ENCODE data around the gene PLAAT5. TPM values are rescaled to one million over a fixed set of nuclear protein-coding genes. Genes with fewer than 3 reads are reported as not detected.
"Not testable (repeated sequence)": the region's sequence is repeated elsewhere in the genome, so short reads cannot be mapped to it uniquely, and the experiment has no call there.

PLAAT5 gene
- total and polyA plus RNA-seq, 8 donors: 0.49 to 4.6 (median 1.1) TPM

DNA sequence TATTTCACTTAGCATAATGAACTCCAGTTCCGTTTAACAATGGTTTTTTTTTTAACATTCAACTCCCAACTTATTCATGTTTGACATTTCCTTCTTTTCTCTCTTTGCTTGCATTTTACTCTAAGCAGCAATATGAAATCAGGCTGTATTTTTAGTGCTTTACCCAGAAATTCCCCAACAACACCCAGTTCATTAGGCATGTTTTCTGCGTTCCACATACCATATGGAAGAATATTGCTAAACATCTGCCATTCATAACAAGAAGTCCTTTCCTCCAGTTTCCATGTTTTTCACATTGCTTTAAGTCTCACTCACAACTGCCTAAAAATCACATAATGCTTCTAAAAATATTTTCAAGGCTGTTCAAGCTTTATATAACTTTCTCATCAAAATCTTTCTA is 45.8 kb downstream of the PLAAT5 start:
- Histone ChIP-seq H3K27ac (no peak overlapping the region), H3K4me3 (no peak overlapping the region), H3K27me3 (no peaks in the 10 kb centered on the region), H3K9me3 (no peaks in the 10 kb centered on the region), H3K4me1 (no peaks in the 10 kb centered on the region), H3K36me3 (no peaks in the 10 kb centered on the region)
- no peak for DNase-seq
- no peak for ATAC-seq
- TF ChIP-seq, protein P1, sequence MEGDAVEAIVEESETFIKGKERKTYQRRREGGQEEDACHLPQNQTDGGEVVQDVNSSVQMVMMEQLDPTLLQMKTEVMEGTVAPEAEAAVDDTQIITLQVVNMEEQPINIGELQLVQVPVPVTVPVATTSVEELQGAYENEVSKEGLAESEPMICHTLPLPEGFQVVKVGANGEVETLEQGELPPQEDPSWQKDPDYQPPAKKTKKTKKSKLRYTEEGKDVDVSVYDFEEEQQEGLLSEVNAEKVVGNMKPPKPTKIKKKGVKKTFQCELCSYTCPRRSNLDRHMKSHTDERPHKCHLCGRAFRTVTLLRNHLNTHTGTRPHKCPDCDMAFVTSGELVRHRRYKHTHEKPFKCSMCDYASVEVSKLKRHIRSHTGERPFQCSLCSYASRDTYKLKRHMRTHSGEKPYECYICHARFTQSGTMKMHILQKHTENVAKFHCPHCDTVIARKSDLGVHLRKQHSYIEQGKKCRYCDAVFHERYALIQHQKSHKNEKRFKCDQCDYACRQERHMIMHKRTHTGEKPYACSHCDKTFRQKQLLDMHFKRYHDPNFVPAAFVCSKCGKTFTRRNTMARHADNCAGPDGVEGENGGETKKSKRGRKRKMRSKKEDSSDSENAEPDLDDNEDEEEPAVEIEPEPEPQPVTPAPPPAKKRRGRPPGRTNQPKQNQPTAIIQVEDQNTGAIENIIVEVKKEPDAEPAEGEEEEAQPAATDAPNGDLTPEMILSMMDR (IDR thresholded peaks at IDR 0.05): no peak
- intact Hi-C loops (cut with DNase I): no loop called here

DNA sequence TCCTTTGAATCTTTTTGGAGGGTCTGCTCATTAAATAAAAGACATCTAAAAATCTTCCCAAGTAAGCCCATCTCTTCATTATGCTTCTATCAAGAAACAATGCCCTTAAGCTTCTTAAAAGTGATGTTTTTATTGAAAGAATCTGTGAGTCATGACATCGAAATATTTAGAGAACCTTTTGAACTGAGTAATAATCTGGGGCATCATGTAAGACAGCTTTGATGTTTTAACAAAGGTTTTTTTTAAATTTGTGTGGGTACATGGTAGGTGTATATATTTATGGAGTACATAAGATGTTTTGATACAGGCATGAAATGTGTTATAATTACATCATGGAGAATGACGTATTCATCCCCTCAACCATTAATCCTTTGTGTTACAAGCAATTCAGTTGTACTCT is 46.8 kb downstream of the PLAAT5 start:
- Histone ChIP-seq H3K27ac (no peak overlapping the region), H3K4me3 (no peak overlapping the region), H3K9me3 (no peaks in the 10 kb centered on the region), H3K27me3 (no peaks in the 10 kb centered on the region), H3K36me3 (no peaks in the 10 kb centered on the region), H3K4me1 (no peaks in the 10 kb centered on the region)
- ATAC-seq (no peak), DNase-seq (no peak)
- intact Hi-C loops (cut with DNase I): no loop called here
- TF ChIP-seq, protein P1 (IDR thresholded peaks at IDR 0.05): no peak

DNA sequence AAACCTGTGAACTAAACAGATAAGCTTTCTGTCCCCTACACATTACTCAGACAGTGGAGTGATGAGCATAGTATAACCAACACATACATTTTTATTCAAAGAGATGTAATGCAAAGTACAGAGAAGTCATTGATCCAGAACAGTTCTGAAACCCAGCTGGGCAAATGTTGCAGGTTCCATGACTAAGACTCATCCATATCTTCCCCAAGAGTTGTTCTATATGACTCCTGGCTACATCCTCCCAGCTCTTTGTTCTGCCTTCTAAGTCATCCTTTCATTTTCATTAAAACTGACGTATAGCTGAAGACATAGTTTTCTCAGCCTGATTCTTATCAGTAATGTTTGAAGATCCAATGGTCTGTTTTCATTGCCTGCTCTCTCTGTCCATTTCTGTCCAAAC is 47.3 kb downstream of the PLAAT5 start:
- Histone ChIP-seq H3K9me3 (no peaks in the 10 kb centered on the region), H3K36me3 (no peaks in the 10 kb centered on the region), H3K4me1 (no peaks in the 10 kb centered on the region), H3K27me3 (no peaks in the 10 kb centered on the region), H3K27ac (no peak overlapping the region), H3K4me3 (no peak overlapping the region)
- intact Hi-C loops (cut with DNase I): no loop called here
- TF ChIP-seq, protein P1 (IDR thresholded peaks at IDR 0.05): no peak
- DNase-seq (no peak), ATAC-seq (no peak)

DNA sequence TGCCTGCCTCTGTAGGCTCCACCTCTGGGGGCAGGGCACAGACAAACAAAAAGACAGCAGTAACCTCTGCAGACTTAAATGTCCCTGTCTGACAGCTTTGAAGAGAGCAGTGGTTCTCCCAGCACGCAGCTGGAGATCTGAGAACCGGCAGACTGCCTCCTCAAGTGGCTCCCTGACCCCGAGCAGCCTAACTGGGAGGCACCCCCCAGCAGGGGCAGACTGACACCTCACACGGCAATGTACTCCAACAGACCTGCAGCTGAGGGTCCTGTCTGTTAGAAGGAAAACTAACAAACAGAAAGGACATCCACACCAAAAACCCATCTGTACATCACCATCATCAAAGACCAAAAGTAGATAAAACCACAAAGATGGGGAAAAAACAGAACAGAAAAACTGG is 55.1 kb downstream of the PLAAT5 start:
- H3K36me3 ChIP-seq; H3K4me3 ChIP-seq; H3K9me3 ChIP-seq; intact Hi-C loops (cut with DNase I); H3K4me1 ChIP-seq; H3K27ac ChIP-seq; ATAC-seq; H3K27me3 ChIP-seq; DNase-seq: not testable (repeated sequence)

DNA sequence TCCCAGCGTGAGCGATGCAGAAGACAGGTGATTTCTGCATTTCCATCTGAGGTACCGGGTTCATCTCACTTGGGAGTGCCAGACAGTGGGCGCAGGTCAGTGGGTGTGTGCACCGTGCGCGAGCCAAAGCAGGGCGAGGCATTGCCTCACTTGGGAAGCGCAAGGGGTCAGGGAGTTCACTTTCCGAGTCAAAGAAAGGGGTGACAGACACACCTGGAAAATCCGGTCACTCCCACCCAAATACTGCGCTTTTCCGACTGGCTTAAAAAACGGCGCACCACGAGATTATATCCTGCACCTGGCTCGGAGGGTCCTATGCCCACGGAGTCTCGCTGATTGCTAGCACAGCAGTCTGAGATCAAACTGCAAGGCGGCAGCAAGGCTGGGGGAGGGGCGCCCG is 55.6 kb downstream of the PLAAT5 start:
- H3K4me1 ChIP-seq; ATAC-seq; H3K27me3 ChIP-seq; H3K9me3 ChIP-seq; H3K4me3 ChIP-seq; H3K27ac ChIP-seq; DNase-seq; H3K36me3 ChIP-seq; intact Hi-C loops (cut with DNase I): not testable (repeated sequence)

DNA sequence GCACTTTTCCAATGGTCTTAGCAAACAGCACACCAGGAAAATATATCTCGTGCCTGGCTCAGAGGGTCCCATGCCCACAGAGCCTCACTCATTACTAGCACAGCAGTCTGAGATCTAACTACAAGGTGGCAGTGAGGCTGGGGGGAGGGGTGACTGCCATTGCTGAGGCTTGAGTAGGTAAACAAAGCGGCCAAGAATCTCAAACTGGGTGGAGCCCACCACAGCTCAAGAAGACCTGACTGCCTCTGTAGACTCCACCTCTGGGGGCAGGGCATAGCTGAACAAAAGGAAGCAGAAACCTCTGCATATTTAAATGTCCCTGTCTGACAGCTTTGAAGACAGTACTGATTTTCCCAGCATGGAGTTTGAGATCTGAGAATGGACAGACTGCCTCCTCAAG is 60.2 kb downstream of the PLAAT5 start:
- intact Hi-C loops (cut with DNase I); H3K4me1 ChIP-seq: not testable (repeated sequence)

DNA sequence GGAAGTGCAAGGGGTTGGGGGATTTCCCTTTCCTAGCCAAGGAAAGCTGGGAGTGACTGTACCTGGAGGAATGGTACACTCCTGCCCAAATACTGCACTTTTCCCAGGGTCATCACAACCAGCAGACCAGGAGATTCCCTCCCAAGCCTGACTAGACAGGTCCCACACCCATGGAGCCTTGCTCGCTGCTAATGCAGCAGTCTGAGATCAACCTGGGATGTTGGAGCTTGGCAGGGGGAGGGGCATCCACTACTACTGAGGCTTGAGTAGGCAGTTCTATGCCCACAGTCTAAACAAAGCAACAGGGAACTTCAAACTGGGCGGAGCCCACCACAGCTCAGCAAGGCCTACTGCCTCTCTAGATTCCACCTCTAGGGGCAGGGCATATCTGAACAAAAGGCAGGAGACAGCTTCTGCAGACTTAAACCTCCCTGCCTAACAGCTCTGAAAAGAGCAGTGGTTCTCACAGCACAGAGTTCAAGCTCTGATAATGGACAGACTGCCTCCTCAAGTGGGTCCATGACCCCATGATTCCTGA is 62.9 kb downstream of the PLAAT5 start:
- H3K27me3 ChIP-seq: no peaks in the 10 kb centered on the region
- no peaks in the 10 kb centered on the region for H3K36me3 ChIP-seq
- DNase-seq (no peak), ATAC-seq (no peak)
- no peak overlapping the region for H3K4me3 ChIP-seq
- TF ChIP-seq, protein P1 (IDR thresholded peaks at IDR 0.05): no peak
- no peaks in the 10 kb centered on the region for H3K9me3 ChIP-seq
- no peak overlapping the region for H3K27ac ChIP-seq
- intact Hi-C loops (cut with DNase I): no loop called here
- no peaks in the 10 kb centered on the region for H3K4me1 ChIP-seq

More for the DNA sequence above, 60.2 kb downstream of the PLAAT5 start:
- H3K27me3 ChIP-seq, H3K9me3 ChIP-seq, ATAC-seq, H3K36me3 ChIP-seq, H3K4me3 ChIP-seq, DNase-seq, H3K27ac ChIP-seq: not testable (repeated sequence)
